KMS-11 (cell line): ENCODE results near the gene MT1F.

Source experiments
- H2AFZ ChIP-seq: fragments of 200-600 bp; sonication (generic); 2 replicates; pipeline ENCODE4 v1.6.1; 2016; ENCODE audit warnings: antibody characterized with exemption, mixed run types, low read depth
- H3K27ac ChIP-seq: fragments of 200-600 bp; sonication (generic); 2 replicates; pipeline ENCODE4 v1.6.1; 2016; ENCODE audit warnings: mild to moderate bottlenecking, mixed run types
- H3K27me3 ChIP-seq: fragments of 200-600 bp; sonication (generic); 2 replicates; pipeline ENCODE4 v1.6.1; 2017; ENCODE audit warnings: mild to moderate bottlenecking, low read depth, mixed run types, moderate library complexity; ENCODE audit not compliant: insufficient read depth
- H3K36me3 ChIP-seq: fragments of 200-600 bp; sonication (generic); 2 replicates; pipeline ENCODE4 v1.6.1; 2017; ENCODE audit warnings: mild to moderate bottlenecking, mixed run types; ENCODE audit not compliant: insufficient read depth
- H3K4me1 ChIP-seq: fragments of 200-600 bp; sonication (generic); 2 replicates; pipeline ENCODE4 v1.6.1; 2016; ENCODE audit warnings: mild to moderate bottlenecking, low read depth, mixed run types; ENCODE audit not compliant: poor library complexity, severe bottlenecking
- H3K4me2 ChIP-seq: fragments of 200-600 bp; sonication (generic); 2 replicates; pipeline ENCODE4 v1.7.0; 2016; ENCODE audit warnings: mild to moderate bottlenecking, mixed run types
- H3K4me3 ChIP-seq: fragments of 200-600 bp; sonication (generic); IDR thresholded peaks from 2 replicates; pipeline ENCODE4 v1.6.1; 2017; ENCODE audit warnings: low read depth, low read length, mixed read lengths; ENCODE audit not compliant: insufficient read depth
- H3K79me2 ChIP-seq: fragments of 200-600 bp; sonication (generic); 2 replicates; pipeline ENCODE4 v1.6.1; 2016; ENCODE audit warnings: low read depth, mixed run types; ENCODE audit not compliant: insufficient read depth
- H3K9ac ChIP-seq: fragments of 200-600 bp; sonication (generic); 2 replicates; pipeline ENCODE4 v1.6.1; 2016; ENCODE audit warnings: mild to moderate bottlenecking, mixed run types
- H4K20me1 ChIP-seq: fragments of 200-600 bp; sonication (generic); 2 replicates; pipeline ENCODE4 v1.6.1; 2016; ENCODE audit warnings: mild to moderate bottlenecking, mixed run types; ENCODE audit not compliant: insufficient read depth
- CTCF ChIP-seq: fragments of 200-600 bp; sonication (generic); conservative IDR thresholded peaks from 2 replicates; pipeline ENCODE4 v1.6.1; 2017; ENCODE audit warnings: low read depth, mild to moderate bottlenecking, antibody characterized with exemption, low read length, moderate library complexity, mixed read lengths

Gene MT1F

GRCh38 chr16:56688762-56689161, 31.0 kb downstream of the MT1F start:
- H3K27ac ChIP-seq = no peak overlapping the region
- H2AFZ ChIP-seq = no peak overlapping the region
- no peak overlapping the region for H3K4me3 ChIP-seq
- no peak overlapping the region for H3K4me2 ChIP-seq
- TF ChIP-seq CTCF = no peak
- H3K27me3 ChIP-seq = no peaks in the 10 kb centered on the region
- no peaks in the 10 kb centered on the region for H3K4me1 ChIP-seq
- H3K36me3 ChIP-seq = no peaks in the 10 kb centered on the region
- no peaks in the 10 kb centered on the region for H3K79me2 ChIP-seq
- H3K9ac ChIP-seq = no peak overlapping the region
- no peaks in the 10 kb centered on the region for H4K20me1 ChIP-seq

GRCh38 chr16:56689171-56689570, 31.4 kb downstream of the MT1F start:
- Histone ChIP-seq H3K4me2 (no peak overlapping the region), H4K20me1 (no peaks in the 10 kb centered on the region), H3K79me2 (no peaks in the 10 kb centered on the region), H3K9ac (no peak overlapping the region), H3K4me1 (no peaks in the 10 kb centered on the region), H3K27ac (no peak overlapping the region), H3K27me3 (no peaks in the 10 kb centered on the region), H2AFZ (no peak overlapping the region), H3K36me3 (no peaks in the 10 kb centered on the region), H3K4me3 (no peak overlapping the region)
- TF ChIP-seq CTCF = no peak

GRCh38 chr16:56690420-56691122, 32.8 kb downstream of the MT1F start:
- Histone ChIP-seq H4K20me1 (no peaks in the 10 kb centered on the region), H3K27me3 (no peaks in the 10 kb centered on the region), H3K4me1 (no peaks in the 10 kb centered on the region), H2AFZ (no peak overlapping the region), H3K79me2 (no peaks in the 10 kb centered on the region), H3K36me3 (no peaks in the 10 kb centered on the region), H3K9ac (no peak overlapping the region), H3K4me3 (no peak overlapping the region), H3K4me2 (no peak overlapping the region), H3K27ac (no peak overlapping the region)
- TF ChIP-seq CTCF = no peak

- Histone ChIP-seq H2AFZ (no peak overlapping the region), H4K20me1 (no peaks in the 10 kb centered on the region), H3K9ac (no peak overlapping the region), H3K27me3 (no peaks in the 10 kb centered on the region), H3K27ac (no peak overlapping the region), H3K4me1 (no peaks in the 10 kb centered on the region), H3K36me3 (no peaks in the 10 kb centered on the region), H3K79me2 (no peaks in the 10 kb centered on the region), H3K4me3 (no peak overlapping the region), H3K4me2 (no peak overlapping the region)
- no peak for TF ChIP-seq CTCF
These were observed 34.1 kb downstream of the MT1F start for GRCh38 chr16:56691885-56692284.
